GM12865 (cell line): ENCODE measurements around the gene KLF7.

Experiments used
- DNase-seq: peaks from one replicate; pipeline ENCODE4 v3.0.0; 2010; ENCODE audit warnings: low read depth
- H3K4me3 ChIP-seq: 2 replicates; pipeline ENCODE4 v1.5.1; 2011; ENCODE audit warnings: mild to moderate bottlenecking, low read depth, low read length, control low read depth
- CTCF ChIP-seq: IDR thresholded peaks from 2 replicates; pipeline ENCODE4 v1.5.1; 2011; ENCODE audit warnings: low read length, control low read depth, low read depth, inconsistent platforms; ENCODE audit not compliant: insufficient read depth; ENCODE audit errors: missing control alignments

Gene KLF7

GRCh38 chr2:207149249-207150213, 16.2 kb downstream of the KLF7 start:
- DNase-seq: peak; percentile 42
- no peak for TF ChIP-seq CTCF

GRCh38 chr2:207148020-207148419, 17.7 kb downstream of the KLF7 start:
- no peak overlapping the region for H3K4me3 ChIP-seq
- DNase-seq: no peak
- no peak for TF ChIP-seq CTCF

More at GRCh38 chr2:207149249-207150213, 16.2 kb downstream of the KLF7 start:
- H3K4me3 ChIP-seq: no peak overlapping the region

GRCh38 chr2:207144173-207144785, 21.5 kb downstream of the KLF7 start:
- DNase-seq: no peak
- TF ChIP-seq CTCF: no peak
- H3K4me3 ChIP-seq: no peak overlapping the region

GRCh38 chr2:207143215-207144172, 22.3 kb downstream of the KLF7 start:
- peak overlapping the region; percentile 30 for H3K4me3 ChIP-seq
- DNase-seq: peak; percentile 59
- TF ChIP-seq CTCF: no peak

- TF ChIP-seq CTCF: peak; percentile 12
- no peak overlapping the region for H3K4me3 ChIP-seq
- peak; percentile 33 for DNase-seq
These were observed 23.3 kb downstream of the KLF7 start for GRCh38 chr2:207142461-207142860.

- TF ChIP-seq CTCF: no peak
- no peak for DNase-seq
- no peak overlapping the region for H3K4me3 ChIP-seq
These were observed 24.4 kb downstream of the KLF7 start for GRCh38 chr2:207141386-207141785.
